ENCODE results near the gene SPATA45. TPM values are rescaled to one million over a fixed set of nuclear protein-coding genes. Genes with fewer than 3 reads are reported as not detected.

Gene SPATA45
- total and polyA plus RNA-seq, 2 of the 13 experiments (the other 11 are each of a cell fraction or from before 2014, with no cell fraction given), result 0.17 to 0.64 TPM

- H3K9me3 ChIP-seq (ENCODE audit: low read length), result peaks cover 16% of the 10 kb centered on the region
- in situ Hi-C loops (cut with HindIII; ENCODE audit: extremely low pct_ligation_motif_present, low pct_unique_long_range_greater_than_20kb), result no loop called here
- H3K79me2 ChIP-seq (ENCODE audit: insufficient read depth, low read length), result no peaks in the 10 kb centered on the region
- H3K4me3 ChIP-seq (replicated peaks in 1 of 3; ENCODE audit: insufficient read depth in 1 of 3, low read depth in 2 of 3, low read length in 3 of 3), result no peak overlapping the region
- intact Hi-C loops (cut with micrococcal nuclease; ENCODE audit: unreplicated experiment), result no loop called here
- ChIA-PET CTCF (ENCODE audit: low intra/inter-chr PET ratio, low total read pairs) (no interaction called here), POLR2A (interaction anchor here (1.5 kb wide), 1 partner anchor 33 kb away, joined by 3 read pairs; the partner anchor contains the start of genes NSL1 and TATDN3)
- H3K27ac ChIP-seq (ENCODE audit: extremely low read length, insufficient read depth, low read length), result no peak overlapping the region
- ATAC-seq (no peak), FAIRE-seq (no peak), DNase-seq (ENCODE audit: low spot score) (no peak)
- WGBS (ENCODE audit: low lambda C conversion rate), result 94% methylated on average over 10 of the region's 16 CpGs
- H3K9ac ChIP-seq (ENCODE audit: insufficient read depth, low read depth, low read length), result no peak overlapping the region
- peaks cover 66% of the 10 kb centered on the region for H3K4me1 ChIP-seq (ENCODE audit: insufficient read depth, low read length)
- BruUV-seq (replicated peaks), result no TSS peak
- peak; percentile 12; the same call in 1 of the 2 replicates for TF ChIP-seq ZNF687 (CRISPR knock-in tag; IDR thresholded peaks at IDR 0.05)
- TF ChIP-seq RXRA (CRISPR knock-in tag; IDR thresholded peaks at IDR 0.05), result 0 out of 2 replicates have a peak, but pooled peaks have one; percentile 13
- TF ChIP-seq GABPA (IDR thresholded peaks at IDR 0.05; ENCODE audit: low read depth, low read length), result no peak
- TF ChIP-seq GABPA (CRISPR knock-in tag; IDR thresholded peaks at IDR 0.05; ENCODE audit: low read depth), result no peak
- H2AFZ ChIP-seq (ENCODE audit: low read length), result no peak overlapping the region
- H3K27me3 ChIP-seq (ENCODE audit: control insufficient read depth in 1 of 2, insufficient read depth in 2 of 2, low read length in 2 of 2), result no peaks in the 10 kb centered on the region
- H3K36me3 ChIP-seq (replicated peaks in 1 of 2; ENCODE audit: control insufficient read depth in 1 of 2, insufficient read depth in 2 of 2, low read length in 2 of 2), result no peaks in the 10 kb centered on the region
- no peaks in the 10 kb centered on the region for H4K20me1 ChIP-seq (ENCODE audit: insufficient read depth, low read length)
- no peak overlapping the region for H3K4me2 ChIP-seq (ENCODE audit: low read depth, low read length)
These were observed 23.2 kb downstream of the SPATA45 start for GRCh38 chr1:212824201-212824600.

- intact Hi-C loops (cut with micrococcal nuclease; ENCODE audit: unreplicated experiment), result no loop called here
- Histone ChIP-seq H3K27me3 (ENCODE audit: control insufficient read depth in 1 of 2, insufficient read depth in 2 of 2, low read length in 2 of 2) (no peaks in the 10 kb centered on the region), H3K9me3 (ENCODE audit: low read length) (peaks cover 16% of the 10 kb centered on the region), H3K27ac (ENCODE audit: extremely low read length, insufficient read depth, low read length) (peak overlapping the region; percentile 6), H3K4me1 (ENCODE audit: insufficient read depth, low read length) (peaks cover 62% of the 10 kb centered on the region), H4K20me1 (ENCODE audit: insufficient read depth, low read length) (no peaks in the 10 kb centered on the region), H3K36me3 (replicated peaks in 1 of 2; ENCODE audit: control insufficient read depth in 1 of 2, insufficient read depth in 2 of 2, low read length in 2 of 2) (no peaks in the 10 kb centered on the region), H3K4me3 (replicated peaks in 1 of 3; ENCODE audit: insufficient read depth in 1 of 3, low read depth in 2 of 3, low read length in 3 of 3) (no peak overlapping the region), H2AFZ (ENCODE audit: low read length) (no peak overlapping the region), H3K79me2 (ENCODE audit: insufficient read depth, low read length) (no peaks in the 10 kb centered on the region), H3K4me2 (ENCODE audit: low read depth, low read length) (no peak overlapping the region), H3K9ac (ENCODE audit: insufficient read depth, low read depth, low read length) (no peak overlapping the region)
- WGBS (ENCODE audit: low lambda C conversion rate), result 97% methylated on average over 3 of the region's 3 CpGs
- FAIRE-seq, result no peak
- no TSS peak for BruUV-seq (replicated peaks)
- no peak for ATAC-seq
- DNase-seq (ENCODE audit: low spot score), result no peak
- POLR2A ChIA-PET, result interaction anchor here (0.7 kb wide), 1 partner anchor 35 kb away, joined by 4 read pairs; the partner anchor contains the start of gene FLVCR1
- in situ Hi-C loops (cut with HindIII; ENCODE audit: extremely low pct_ligation_motif_present, low pct_unique_long_range_greater_than_20kb), result no loop called here
- CTCF ChIA-PET (ENCODE audit: low intra/inter-chr PET ratio, low total read pairs), result no interaction called here
- no peak for TF ChIP-seq HMGA1 (CRISPR knock-in tag; conservative IDR thresholded peaks at IDR 0.05)
- TF ChIP-seq ZNF616 (CRISPR knock-in tag; IDR thresholded peaks at IDR 0.05; ENCODE audit: low read depth), result no peak
- TF ChIP-seq AGO1 (IDR thresholded peaks at IDR 0.05; ENCODE audit: low read depth, low read length, poor library complexity, severe bottlenecking), result no peak
- no peak for TF ChIP-seq ATF3 (CRISPR knock-in tag; IDR thresholded peaks at IDR 0.05)
- no peak for TF ChIP-seq ZNF430 (CRISPR knock-in tag; IDR thresholded peaks at IDR 0.05)
- no peak for TF ChIP-seq ZNF703 (CRISPR knock-in tag; IDR thresholded peaks at IDR 0.05; ENCODE audit: borderline replicate concordance)
- TF ChIP-seq NR3C1 (CRISPR knock-in tag; IDR thresholded peaks at IDR 0.05), result no peak
- TF ChIP-seq MXD3 (CRISPR knock-in tag; IDR thresholded peaks at IDR 0.05), result no peak
- no peak for TF ChIP-seq ZNF724P (CRISPR knock-in tag; IDR thresholded peaks at IDR 0.05; ENCODE audit: borderline replicate concordance)
These were observed 24.5 kb downstream of the SPATA45 start for GRCh38 chr1:212822956-212823355.

Measured in HepG2 (cell line).